Raji (cell line): ENCODE data around the gene CAMK2G.

Experiments used
- POLR2A ChIP-seq: IDR thresholded peaks from 2 replicates; pipeline ENCODE4 v1.6.1; 2011; ENCODE audit warnings: low read depth, low read length, control low read depth; ENCODE audit not compliant: insufficient read depth

The CAMK2G gene

GRCh38 chr10:73762915-73763314, 111.4 kb downstream of the CAMK2G start:
- TF ChIP-seq POLR2A = no peak
